ENCODE results near the gene PPP1R12A. TPM values are rescaled to one million over a fixed set of nuclear protein-coding genes. Genes with fewer than 3 reads are reported as not detected.

Gene PPP1R12A
- total and polyA plus RNA-seq, 9 of the 15 experiments (the other 6 are each of a cell fraction or from before 2014, with no cell fraction given): 26.4 to 119 (median 53.3) TPM

- intact Hi-C loops (cut with micrococcal nuclease) (loop anchor here (10.0 kb wide), 2 partner anchors 202 to 302 kb away; no protein-coding TSS in a partner anchor), in situ Hi-C loops (cut with MboI) (no loop called here)
- Histone ChIP-seq H3K4me3 (no peak overlapping the region), H2AFZ (ENCODE audit: low read depth, low read length) (no peak overlapping the region), H3K27me3 (ENCODE audit: control insufficient read depth in 2 of 2, insufficient read depth in 2 of 2, low read length in 2 of 2) (no peaks in the 10 kb centered on the region), H3K79me2 (ENCODE audit: control insufficient read depth, insufficient read depth, low read length) (peaks cover 100% of the 10 kb centered on the region), H3K36me3 (ENCODE audit: control insufficient read depth, insufficient read depth, low read length) (peaks cover 3% of the 10 kb centered on the region; the same call in 2 of the 3 replicates), H3K9me3 (replicated peaks; ENCODE audit: control insufficient read depth, insufficient read depth, low read depth, low read length) (no peaks in the 10 kb centered on the region), H3K4me2 (ENCODE audit: insufficient read depth, low read length) (no peak overlapping the region), H3K4me1 (replicated peaks in 1 of 2; ENCODE audit: control insufficient read depth in 2 of 2, insufficient read depth in 2 of 2, low read length in 2 of 2) (no peaks in the 10 kb centered on the region; a peak in 3 of 5 replicates), H3K9ac (ENCODE audit: insufficient read depth in 1 of 2, low read depth in 2 of 2, low read length in 2 of 2) (no peak overlapping the region), H3K9me1 (ENCODE audit: control insufficient read depth, insufficient read depth, low read length) (no peaks in the 10 kb centered on the region), H4K20me1 (replicated peaks; ENCODE audit: control insufficient read depth, insufficient read depth, low read length) (peaks cover 12% of the 10 kb centered on the region; the same call in 1 of the 2 replicates), H3K27ac (ENCODE audit: extremely low read depth, low read depth, low read length) (no peak overlapping the region)
- no peak for DNase-seq (ENCODE audit: extremely low read depth in 1 of 4, low spot score in 3 of 4)
- TF ChIP-seq ZFX (CRISPR knock-in tag; IDR thresholded peaks at IDR 0.05) (no peak), ZNF507 (tag; conservative IDR thresholded peaks at IDR 0.05) (no peak), HMG20B (CRISPR knock-in tag; IDR thresholded peaks at IDR 0.05) (no peak), HSF4 (CRISPR knock-in tag; IDR thresholded peaks at IDR 0.05; ENCODE audit: borderline replicate concordance) (no peak), RUNX1 (IDR thresholded peaks at IDR 0.05; ENCODE audit: low read depth) (no peak), TCFL5 (CRISPR knock-in tag; conservative IDR thresholded peaks at IDR 0.05) (no peak), CREBBP (IDR thresholded peaks at IDR 0.05; ENCODE audit: low read depth, low read length) (no peak), ARID3A (IDR thresholded peaks at IDR 0.05; ENCODE audit: borderline replicate concordance, low read depth, low read length) (no peak), SIRT6 (IDR thresholded peaks at IDR 0.05; ENCODE audit: low read depth, low read length) (no peak)
- TF ChIP-seq, protein P1, sequence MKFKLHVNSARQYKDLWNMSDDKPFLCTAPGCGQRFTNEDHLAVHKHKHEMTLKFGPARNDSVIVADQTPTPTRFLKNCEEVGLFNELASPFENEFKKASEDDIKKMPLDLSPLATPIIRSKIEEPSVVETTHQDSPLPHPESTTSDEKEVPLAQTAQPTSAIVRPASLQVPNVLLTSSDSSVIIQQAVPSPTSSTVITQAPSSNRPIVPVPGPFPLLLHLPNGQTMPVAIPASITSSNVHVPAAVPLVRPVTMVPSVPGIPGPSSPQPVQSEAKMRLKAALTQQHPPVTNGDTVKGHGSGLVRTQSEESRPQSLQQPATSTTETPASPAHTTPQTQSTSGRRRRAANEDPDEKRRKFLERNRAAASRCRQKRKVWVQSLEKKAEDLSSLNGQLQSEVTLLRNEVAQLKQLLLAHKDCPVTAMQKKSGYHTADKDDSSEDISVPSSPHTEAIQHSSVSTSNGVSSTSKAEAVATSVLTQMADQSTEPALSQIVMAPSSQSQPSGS (CRISPR knock-in tag; IDR thresholded peaks at IDR 0.05): no peak
- ChIA-PET POLR2A (interaction anchor here (0.7 kb wide), 1 partner anchor 24 kb away, joined by 4 read pairs; no protein-coding TSS in a partner anchor), CTCF (ENCODE audit: low intra/inter-chr PET ratio) (no interaction called here)
- no TSS peak for BruUV-seq (replicated peaks)
- no peak for ATAC-seq
- FAIRE-seq: no peak
- 78% methylated on average over 1 of the region's 1 CpG for WGBS (ENCODE audit: insufficient coverage, low coverage, missing lambda C conversion rate)
Measured at GRCh38 chr12:79883216-79883615, 51.7 kb downstream of the PPP1R12A start.

Data from K562 (cell line).